Epithelial cell of esophagus (primary cell): ENCODE results near the gene ABHD15.

Source experiments
- DNase-seq: peaks from one replicate; pipeline ENCODE4 v3.0.0; 2010; ENCODE audit warnings: low read depth
- H3K4me3 ChIP-seq: 2 replicates; pipeline ENCODE4 v1.5.1; 2011; ENCODE audit warnings: mild to moderate bottlenecking, low read length, control low read depth
- TF ChIP-seq, protein P1 (sequence below): IDR thresholded peaks from 2 replicates; pipeline ENCODE4 v1.5.1; 2011; ENCODE audit warnings: low read depth, mild to moderate bottlenecking, low read length, control low read depth, inconsistent platforms; ENCODE audit not compliant: insufficient read depth; ENCODE audit errors: missing control alignments

Gene ABHD15

DNA sequence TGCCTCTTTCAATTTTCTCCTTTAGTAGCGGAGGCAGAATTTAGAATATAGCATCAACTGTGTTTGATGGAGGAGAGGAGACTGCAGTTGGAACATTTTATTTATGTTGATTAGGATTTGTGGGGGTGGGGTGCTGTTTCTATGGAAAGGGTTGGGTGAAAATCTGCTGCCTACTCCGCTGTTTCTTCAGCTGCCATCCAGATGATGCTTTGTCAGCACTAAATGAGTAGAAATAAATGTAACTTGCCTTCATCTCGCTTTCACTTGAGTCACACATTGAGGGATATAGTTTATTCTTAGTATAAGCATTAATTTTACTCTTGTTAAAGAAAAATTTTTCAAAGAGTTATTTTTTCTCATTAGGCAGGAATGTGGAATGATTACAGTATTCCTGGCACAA is 42.1 kb downstream of the ABHD15 start:
- no peak for DNase-seq
- TF ChIP-seq, protein P1, sequence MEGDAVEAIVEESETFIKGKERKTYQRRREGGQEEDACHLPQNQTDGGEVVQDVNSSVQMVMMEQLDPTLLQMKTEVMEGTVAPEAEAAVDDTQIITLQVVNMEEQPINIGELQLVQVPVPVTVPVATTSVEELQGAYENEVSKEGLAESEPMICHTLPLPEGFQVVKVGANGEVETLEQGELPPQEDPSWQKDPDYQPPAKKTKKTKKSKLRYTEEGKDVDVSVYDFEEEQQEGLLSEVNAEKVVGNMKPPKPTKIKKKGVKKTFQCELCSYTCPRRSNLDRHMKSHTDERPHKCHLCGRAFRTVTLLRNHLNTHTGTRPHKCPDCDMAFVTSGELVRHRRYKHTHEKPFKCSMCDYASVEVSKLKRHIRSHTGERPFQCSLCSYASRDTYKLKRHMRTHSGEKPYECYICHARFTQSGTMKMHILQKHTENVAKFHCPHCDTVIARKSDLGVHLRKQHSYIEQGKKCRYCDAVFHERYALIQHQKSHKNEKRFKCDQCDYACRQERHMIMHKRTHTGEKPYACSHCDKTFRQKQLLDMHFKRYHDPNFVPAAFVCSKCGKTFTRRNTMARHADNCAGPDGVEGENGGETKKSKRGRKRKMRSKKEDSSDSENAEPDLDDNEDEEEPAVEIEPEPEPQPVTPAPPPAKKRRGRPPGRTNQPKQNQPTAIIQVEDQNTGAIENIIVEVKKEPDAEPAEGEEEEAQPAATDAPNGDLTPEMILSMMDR: no peak
- H3K4me3 ChIP-seq: no peak overlapping the region

DNA sequence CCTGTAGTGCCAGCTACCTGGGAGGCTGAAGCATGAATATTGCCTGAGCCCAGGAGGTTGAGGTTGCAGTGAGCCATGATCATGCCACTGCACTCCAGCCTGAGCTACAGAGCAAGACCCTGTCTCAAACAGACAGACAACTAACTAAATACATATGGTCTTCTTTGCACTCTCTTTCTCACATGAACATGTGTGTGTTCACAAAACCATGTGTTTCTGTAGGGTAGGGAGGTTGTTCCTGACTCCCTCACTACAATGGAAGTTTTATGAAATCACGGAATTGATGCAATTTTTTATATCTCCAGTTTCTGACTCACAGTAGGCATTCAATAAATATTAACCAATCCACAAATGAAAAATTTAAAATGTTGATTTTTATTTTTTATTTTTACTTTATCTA is 48.5 kb downstream of the ABHD15 start:
- TF ChIP-seq, protein P1: no peak
- H3K4me3 ChIP-seq: no peak overlapping the region
- no peak for DNase-seq

DNA sequence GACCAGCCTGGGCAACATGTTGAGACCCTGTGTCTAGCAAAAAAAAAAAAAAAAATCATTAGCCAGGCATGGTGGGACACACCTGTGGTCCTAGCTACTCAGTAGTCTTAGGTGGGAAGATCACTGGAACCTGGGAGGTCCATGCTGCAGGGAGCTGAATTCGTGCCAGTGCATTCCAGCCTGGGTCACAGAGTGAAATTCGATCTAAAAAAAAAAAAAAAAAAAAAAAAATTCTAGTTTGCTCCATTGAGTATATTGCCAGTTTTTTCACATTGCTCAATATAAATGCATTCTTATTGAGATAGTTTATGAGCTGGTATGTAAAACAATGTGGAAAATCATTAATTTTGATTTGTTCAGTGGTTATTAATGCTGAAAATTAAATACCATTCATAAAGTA is 52.0 kb downstream of the ABHD15 start:
- no peak overlapping the region for H3K4me3 ChIP-seq
- TF ChIP-seq, protein P1: no peak
- DNase-seq: no peak

DNA sequence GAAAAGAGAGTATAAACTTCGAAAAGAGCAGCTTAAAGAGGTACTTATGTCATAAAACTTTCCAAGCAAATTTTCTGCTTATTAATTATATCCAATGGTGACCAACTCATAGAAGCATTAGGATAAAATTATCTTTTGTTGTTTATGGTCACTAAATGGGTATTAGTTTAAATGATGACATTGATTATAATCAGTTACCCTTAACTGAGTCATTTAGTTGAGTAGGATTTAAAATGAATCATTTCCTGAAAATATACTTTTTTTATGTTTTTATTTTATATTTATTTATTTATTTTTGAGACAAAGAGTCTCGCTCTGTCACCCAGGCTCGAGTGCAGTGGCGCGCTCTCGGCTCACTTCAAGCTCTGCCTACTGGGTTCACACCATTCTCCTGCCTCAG is 55.9 kb downstream of the ABHD15 start:
- TF ChIP-seq, protein P1: no peak
- no peak for DNase-seq
- H3K4me3 ChIP-seq: no peak overlapping the region
